Left lobe of liver (tissue), 2 donors: ENCODE data around the gene MED10. TPM values are rescaled to one million over a fixed set of nuclear protein-coding genes. Genes with fewer than 3 reads are reported as not detected.
A peak's percentile ranks its signal among the peaks of the same experiment; 100 is the strongest.

Source experiments
- ATAC-seq: fragments of 200-7000 bp; cut with Tn5 transposase; one replicate; pipeline ENCODE4 v1.9.1; 2020; ENCODE audit warnings: mild to moderate bottlenecking, moderate library complexity
- DNase-seq: peaks from one replicate; pipeline ENCODE4 v3.0.0-alpha.2; 2020; ENCODE audit warnings: low spot score
- total RNA-seq: library from RNA; stranded (reverse); gene quantifications from one replicate; pipeline ENCODE4 v1.2.1, GENCODE V29; 2021
- donor health status: DM: no; HTN: no; CAD: no; lungs with moderate emphysema.
- donor health status: DM: no; HTN: yes; CAD: no.

Gene MED10, protein sequence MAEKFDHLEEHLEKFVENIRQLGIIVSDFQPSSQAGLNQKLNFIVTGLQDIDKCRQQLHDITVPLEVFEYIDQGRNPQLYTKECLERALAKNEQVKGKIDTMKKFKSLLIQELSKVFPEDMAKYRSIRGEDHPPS
- 9.5 TPM for total RNA-seq

DNA sequence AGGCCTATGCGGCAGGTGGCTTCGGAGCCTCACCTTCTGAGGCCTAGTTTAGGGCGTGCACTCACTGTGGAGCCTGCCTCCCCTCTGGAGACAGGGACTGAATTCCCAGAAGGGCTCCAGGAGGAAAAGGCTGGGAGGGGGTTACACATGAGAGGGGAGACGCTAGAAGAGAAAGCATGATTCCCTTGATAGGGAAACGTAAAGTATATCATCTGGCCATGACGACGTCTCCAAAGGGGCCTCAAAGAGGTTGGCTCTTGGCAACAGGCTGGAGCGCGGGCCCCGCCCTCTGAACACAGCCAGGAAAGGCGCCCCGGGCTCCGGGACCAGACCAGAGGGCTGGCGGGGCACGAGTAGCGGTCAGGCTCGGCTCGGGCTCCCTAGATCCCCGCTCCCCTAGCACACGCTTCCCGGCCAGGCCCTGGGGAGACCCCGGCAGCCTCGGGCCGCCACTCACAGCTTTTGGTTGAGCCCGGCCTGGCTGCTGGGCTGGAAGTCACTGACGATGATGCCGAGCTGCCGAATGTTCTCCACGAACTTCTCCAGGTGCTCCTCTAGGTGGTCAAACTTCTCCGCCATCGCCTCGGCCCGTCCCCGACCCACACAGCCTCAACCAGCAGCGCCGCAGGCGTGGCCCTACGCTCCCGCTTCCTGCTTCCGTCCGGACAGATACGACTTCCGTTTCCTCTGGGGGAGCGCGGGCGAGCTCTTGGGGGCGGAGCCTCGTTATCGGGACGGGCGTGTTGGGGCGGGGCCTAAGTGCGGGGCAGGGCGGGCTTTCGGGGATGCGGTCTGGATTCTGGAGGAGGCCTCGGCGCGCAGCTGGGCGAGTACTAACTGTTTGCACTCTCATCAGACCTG, at the start of gene MED10:
TSS of gene MED10 (minus strand) at position 643 of the 861 bp plus-strand sequence. CDS start at position 579, 64 bp downstream.
- peak; percentile 100 for ATAC-seq
- DNase-seq: peak; percentile 94

DNA sequence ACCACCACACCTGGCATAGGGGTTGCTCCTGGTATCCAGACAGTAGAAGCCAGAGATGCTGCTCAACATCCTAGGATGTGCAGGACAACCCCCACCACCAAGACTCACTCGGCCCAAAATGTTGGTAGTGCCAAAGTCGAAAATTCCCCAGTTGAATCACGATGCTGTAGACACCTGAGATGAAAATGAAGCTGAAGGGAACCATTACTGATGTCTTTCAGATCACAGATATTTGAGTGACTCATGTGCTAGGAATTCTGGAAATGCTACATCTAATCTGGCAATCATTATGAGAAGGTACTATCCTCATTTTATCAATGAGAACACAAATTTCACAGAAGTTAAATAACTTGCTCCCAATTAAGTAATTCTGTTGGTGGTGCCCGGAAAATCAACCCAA, 49.3 kb upstream of the MED10 start:
- ATAC-seq: no peak
- DNase-seq: no peak

DNA sequence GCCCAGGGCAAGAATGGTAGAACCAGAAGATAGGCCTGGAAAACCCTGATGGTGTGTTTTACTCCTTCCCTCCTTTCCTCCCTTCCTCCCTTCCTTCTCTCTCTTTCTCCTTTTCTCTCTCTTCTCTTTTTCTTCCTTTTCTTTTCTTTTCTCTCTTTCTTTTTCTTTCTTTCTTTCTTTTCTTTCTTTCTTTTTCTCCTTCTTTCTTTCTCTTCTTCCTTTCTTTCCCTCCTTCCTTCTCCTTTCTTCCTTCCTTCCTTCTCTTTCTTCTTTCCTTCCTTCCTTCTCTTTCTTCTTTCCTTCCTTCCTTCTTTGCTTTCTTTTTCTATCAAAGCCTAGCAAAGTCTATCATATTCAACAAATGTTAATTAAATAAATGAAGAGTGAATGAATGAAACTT, 46.4 kb upstream of the MED10 start:
- DNase-seq: no peak
- ATAC-seq: no peak

DNA sequence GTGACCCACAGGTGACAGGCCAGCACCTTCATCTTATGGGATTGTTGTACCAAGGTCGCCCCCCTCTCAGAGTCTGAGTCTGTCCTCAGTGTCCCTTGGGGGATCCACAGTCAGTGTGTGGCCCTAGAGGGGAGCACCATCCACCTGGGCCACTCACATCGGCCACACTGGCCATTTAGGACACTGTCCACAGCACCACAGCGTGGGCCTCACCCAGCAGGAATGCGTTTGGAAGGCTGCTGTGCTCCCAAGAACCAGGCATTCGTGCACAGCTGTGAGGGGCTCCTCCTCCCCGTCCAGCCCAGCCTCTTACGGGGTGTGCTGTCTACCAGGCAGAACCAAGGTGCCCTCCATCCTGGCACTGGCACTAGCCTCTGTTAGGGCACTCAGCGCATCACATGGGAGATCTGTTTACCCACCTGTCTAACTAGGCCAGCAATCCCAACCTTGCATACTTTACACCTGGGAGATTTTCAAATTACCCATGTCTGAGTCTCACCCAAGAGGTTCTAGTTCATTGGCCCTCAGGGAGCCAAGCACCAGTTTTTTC, 45.8 kb upstream of the MED10 start:
- DNase-seq (no peak), ATAC-seq (no peak)

DNA sequence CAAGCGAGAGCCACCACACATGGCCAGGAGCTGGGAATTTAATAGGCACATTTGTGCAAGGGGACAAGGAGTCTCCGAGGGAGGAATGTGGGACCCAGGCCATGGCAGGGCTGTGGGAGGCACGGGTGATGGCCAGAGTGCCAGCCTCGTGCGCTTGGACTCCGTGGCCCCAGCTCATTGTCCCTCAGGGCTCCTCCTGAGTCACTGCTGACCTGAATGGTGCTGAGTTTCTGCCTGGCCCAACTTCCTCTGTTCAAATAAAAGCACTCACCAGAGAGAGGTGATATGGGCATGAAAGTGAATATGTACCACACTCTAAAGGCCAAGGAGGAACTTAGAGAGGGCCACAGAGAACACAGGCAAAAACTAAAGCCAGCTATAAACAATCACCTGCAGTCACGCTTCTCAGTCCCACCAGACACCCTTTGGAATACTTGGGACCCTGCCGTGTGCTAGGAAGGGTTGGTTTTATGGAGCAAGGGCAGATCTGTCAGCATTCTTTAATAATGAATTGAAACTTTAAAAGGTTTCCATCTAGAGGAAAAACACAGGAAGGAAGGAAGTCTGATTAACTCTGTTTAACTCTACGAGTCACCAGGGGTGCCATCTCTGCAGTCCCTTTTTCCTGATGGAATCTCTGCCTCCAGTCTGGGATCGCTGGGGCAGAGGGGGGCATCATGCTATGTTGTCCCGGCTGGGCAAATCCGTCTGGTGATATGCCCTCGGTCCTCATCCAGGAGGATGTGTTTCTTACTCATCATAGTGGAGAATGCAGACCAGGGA, 45.2 kb upstream of the MED10 start:
- ATAC-seq (no peak), DNase-seq (no peak)

DNA sequence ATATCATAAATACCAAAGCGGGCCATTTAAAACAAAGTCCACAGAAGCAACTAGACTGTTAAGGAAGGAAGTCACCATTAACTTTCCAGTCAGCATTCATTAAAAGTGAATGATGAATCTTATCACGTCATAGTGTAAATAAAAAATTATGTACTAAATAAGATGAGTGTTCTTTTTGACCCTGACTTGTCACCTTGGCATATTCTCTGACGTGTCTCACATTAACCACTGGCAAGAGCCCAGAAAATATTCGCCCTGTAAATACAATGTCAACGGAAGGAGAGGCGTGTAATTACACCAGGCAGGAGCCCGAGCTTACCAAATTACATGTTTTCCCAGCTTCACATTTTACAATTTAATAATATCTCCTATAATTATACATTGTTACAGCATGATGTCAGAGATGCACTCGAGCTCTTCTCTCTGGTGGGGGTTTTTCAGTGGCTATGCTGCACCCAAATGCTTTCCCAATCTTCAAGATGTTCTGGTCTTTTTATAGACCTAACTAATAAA, 41.0 kb upstream of the MED10 start:
- DNase-seq (no peak), ATAC-seq (no peak)

DNA sequence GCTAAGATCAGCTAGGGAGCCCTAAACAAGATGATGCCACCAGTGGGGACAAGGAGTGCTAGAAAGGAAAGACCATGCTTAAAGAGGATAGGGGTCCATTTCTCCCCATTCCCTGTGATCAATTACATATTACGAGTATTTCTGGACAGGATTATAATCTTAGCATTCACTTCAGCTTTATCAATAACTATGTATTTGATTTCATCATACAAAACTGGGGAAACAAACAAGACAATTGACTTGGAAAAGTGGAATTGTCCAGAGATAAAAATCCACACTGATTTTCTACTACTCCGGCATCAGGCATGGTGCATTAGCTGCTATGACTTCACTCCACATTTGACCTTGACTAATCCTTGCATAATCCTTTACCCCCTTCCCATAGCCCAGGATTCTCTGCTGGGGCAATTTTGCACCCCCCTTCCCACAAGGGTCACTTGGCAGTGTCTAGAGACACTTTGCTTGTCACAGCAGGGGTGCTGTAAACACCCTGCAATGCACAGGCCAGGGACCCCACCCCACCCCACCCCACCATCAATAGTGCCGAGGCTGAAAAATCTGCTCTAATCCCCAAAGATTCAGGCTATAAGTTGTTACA, 40.4 kb upstream of the MED10 start:
- ATAC-seq: no peak
- DNase-seq: no peak

DNA sequence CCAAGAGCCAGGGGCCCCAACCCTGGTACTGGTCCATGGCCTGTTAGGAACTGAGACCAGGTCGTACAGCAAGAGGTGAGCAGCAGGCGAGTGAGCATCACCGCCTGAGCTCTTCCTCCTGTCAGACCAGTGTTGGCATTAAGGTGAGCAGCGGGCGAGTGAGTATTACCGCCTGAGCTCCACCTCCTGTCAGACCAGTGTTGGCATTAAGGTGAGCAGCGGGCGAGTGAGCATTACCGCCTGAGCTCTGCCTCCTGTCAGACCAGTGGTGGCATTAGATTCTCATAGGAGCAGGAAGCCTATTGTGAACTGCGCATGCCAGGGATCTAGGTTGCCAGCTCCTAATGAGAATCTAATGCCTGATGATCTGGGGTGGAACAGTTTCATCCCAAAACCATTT, 39.3 kb upstream of the MED10 start:
- ATAC-seq (no peak), DNase-seq (no peak)

DNA sequence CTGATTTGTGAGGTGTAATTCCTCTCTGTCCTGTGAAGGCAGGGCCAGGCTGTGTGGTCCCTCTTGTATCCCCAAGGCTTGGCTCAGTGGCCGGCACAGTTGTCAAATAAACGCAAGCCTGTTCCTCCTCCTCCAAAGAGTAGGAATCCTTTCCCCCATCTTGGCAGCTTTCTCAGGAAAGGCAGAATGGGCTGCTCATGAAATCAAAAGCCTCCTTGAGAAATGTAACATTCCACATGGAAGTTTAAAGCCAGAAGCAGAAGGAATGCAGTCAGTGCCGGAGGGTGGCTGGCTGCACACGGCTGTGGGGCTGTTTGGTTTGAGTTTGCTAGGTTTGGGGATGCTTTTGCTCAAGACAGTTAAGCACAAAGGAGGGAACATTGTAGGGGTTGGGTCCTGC, 34.5 kb upstream of the MED10 start:
- ATAC-seq (no peak), DNase-seq (no peak)

DNA sequence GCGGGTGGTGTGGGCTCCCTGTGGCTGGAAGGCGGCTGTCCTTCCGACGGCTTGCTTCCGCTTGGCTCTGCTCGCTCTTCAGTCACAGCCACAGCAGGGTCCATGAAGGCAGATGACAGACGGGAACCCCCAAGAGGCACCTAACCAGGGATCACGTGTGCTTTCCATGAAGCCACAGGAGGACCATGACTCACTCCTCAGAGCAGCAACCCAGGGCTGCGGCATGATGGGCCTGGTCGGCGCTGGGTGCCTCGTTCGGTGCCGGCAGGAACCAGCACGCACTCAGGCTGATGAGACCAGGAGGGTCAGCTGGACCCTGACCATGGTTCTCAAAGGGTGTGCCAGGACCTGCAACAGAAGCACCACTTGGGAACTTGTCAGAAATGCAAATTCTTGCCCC, 32.8 kb upstream of the MED10 start:
- no peak for ATAC-seq
- no peak for DNase-seq

DNA sequence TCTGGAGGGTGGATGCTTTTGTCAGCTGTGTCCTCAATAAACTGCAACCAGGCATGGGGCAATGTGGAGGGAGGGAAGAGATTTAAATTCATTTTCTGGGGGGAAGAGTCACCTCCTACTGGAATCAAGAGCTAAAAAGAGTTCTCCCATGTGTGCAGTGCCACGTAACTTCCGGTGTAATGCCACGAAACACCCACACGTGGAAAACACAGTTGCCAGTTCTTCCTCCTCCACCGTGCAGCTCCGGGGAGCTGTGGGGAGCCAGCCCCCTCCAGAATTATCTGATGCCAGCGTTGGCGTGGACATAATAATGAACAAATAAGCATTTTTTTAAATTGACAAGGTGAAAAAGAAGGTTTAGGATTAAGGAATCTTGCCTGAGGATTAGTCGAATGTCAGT, 32.1 kb upstream of the MED10 start:
- no peak for DNase-seq
- ATAC-seq: no peak

DNA sequence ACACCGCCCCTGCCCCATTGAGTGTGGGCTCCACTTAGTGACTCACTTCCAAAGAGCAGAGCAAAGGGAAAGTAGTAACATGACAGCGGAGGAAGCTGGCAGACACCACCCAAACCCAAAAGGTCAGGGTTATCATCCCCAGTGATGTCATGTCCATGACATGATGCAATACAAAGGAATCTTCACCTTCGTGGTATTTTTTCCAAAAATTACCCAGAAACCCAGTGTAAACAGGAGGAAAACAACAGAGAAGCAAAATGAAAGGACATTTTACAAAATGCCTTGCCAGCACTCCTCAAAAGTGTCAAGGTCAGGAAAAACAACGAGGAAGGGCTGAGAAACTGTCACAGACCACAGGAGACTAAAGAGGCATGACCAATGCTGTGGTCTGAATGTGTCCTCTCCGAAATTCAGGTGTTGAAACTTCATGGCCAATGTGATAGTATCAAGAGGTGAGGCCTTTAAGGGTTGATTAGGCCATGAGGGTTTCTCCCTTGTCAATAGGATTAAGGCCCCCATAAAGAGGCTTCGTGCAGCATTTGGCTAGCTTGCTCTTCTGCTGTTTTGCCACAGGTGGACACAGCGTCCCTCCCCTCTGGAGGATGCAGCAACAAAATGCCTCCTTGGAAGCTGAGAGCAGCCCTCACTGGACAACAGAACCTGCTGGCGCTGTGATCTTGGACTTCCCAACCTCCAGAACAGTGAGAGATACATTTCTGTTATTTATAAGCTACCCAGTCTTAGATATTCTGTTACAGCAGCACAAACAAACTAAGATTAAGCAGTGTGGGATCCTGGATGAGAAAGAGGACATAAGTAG, 30.5 kb upstream of the MED10 start:
- DNase-seq (no peak), ATAC-seq (no peak)

DNA sequence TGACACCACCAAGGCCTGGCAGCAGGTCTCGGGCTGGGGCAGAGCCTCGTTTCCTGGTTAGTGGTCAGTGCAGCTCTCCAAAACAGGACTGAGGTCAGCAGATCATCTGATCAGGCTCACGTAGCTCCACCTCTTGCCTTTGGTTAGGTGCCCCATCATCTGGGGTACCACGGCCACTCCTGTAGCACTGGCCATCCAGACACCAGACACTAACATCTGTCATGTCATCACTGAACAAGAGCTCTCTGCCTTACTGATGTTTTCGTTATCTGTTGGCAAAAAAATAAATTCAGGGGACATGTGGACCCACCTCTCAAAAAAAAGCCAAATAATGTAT, 29.9 kb upstream of the MED10 start:
- DNase-seq (no peak), ATAC-seq (no peak)

DNA sequence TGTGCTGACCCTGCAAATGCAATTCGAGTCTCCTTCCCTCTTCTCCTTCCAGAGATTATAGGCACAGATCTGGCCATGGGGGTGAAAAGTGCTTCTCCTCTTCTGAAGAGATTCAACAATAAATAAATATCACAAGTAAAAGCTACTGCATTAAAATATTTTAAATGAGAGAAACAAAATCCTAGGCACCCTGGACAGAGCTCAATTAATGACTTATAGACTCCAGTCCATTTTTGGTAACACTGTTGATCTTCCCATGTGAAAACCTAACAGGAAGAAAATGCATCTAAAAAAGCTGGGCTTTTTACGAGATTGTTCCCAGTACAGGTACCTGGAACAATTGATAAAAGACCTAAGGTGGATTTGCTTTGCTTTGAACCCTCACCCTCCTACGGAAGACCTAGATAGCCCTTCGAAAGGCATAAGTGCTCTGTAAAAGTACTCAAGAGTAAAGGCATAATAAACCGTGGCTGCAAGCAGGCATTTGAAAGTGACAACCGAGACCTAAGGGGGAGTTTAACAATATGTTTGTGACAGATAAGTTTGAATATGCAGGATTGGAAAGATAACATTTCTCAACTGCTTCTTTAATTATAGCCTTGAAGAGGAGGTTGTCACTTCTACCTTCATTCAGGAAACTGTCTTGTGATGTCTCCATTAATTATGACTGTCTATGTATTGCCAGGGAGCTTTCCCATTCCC, 29.4 kb upstream of the MED10 start:
- DNase-seq (no peak), ATAC-seq (no peak)

DNA sequence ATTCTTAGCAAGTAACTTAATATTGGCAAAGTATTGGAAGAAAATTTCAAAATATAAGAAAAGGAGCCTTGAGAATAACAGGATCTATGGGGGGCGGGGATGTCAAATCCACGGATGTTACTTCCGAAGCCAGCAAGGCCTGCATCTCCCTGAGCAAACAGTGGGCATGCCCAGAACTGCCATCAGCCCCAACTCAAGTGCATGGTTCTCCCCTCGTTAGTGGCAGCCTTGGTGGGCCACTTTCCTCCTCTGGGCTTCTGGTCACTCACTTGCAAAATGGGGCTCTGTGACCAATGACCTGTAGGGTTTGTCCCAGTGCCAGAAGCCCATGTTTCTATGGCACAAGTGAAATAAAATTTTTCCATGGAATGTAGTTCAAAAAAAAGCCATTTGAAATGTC, 27.2 kb upstream of the MED10 start:
- no peak for ATAC-seq
- DNase-seq: no peak

DNA sequence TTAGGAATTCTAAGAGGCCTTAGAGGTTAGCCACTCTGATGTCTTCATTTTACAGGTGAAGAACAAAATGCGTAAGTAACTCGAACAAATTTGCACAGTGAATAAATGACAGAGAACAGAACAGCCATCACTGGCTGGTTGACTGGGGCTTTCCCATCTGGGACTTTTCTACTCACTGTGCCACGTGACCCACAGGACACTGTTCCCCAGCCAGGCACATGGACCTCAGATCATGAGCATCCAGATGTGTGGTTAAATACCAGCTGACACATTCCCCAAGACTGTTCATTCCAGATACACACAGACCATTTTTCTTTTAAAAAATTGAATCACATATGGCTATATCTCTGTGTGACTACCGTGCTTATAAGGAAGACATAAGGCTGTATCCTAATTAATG, 25.8 kb upstream of the MED10 start:
- ATAC-seq: no peak
- DNase-seq: no peak

DNA sequence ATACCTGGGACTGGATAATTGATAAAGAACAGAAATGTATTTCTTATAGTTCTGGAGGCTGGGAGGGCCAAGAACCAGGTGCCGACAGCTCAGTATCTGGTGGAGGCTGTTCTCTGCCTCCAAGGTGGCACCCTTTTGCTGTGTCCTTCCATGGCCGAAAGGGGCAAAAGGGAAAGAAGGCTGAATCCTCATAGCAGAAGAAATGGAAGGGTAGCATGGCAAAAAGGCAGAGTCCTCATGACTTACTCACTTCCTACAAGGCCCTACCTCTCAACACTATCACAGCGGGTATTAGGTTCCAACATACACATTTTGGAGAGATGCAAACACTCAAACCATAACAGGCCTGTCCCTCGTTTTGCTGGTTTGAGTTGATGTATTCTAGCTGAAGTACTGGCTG, 25.1 kb upstream of the MED10 start:
- DNase-seq: no peak
- no peak for ATAC-seq

DNA sequence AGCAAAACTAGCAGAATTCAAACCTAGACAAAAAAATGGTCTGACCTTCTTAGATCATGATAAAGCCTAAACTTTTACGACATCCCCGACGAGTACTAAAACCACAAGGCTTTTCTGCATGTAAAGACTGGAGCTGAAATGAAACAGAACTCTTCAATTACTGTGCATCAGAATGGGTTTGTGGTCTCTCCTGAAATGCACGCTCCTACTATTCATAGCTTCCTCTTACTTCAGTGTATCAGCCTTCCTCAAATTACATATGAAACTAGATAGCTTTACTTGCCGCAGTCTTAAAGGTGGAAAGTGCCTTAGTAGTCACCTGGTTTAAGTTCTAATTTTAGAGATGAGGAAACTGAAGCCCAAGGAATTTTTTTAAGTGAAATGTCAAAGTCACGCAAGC, 24.6 kb upstream of the MED10 start:
- ATAC-seq: no peak

DNA sequence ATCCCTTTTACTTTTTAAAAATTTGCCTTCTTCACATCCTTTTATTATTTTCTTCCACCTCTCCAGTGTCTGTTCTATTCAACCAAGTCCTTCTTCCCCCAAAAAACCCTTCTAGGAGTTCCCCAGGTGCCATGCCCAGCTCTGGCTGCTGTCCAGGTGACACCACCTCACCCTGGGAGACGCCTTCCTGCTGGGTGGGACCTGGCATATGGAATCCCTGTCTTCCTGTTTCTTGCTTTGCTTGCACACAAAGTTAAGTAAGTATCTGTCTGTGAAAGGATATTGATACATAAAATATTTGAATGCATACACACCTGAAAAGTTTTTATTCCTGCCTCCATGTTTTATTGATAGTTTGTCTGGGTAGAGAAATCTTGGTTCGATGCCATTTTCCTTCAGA, 23.1 kb upstream of the MED10 start:
- DNase-seq (no peak), ATAC-seq (no peak)

More for the DNA sequence above, 24.6 kb upstream of the MED10 start:
- no peak for DNase-seq
